Liver (tissue), 3 donors: Measurements from ENCODE around the gene CCDC106.

Source experiments
- EGR1 ChIP-seq, 2 donors: IDR thresholded peaks; 2 replicates each; pipeline ENCODE4 v1.6.1; 2016 to 2018; ENCODE audit warnings: antibody characterized with exemption in 2 of 2, low read depth in 2 of 2
- JUND ChIP-seq, 2 donors: IDR thresholded peaks; 2 replicates each; pipeline ENCODE4 v1.6.1; 2016; ENCODE audit warnings: antibody characterized with exemption in 2 of 2
- RAD21 ChIP-seq, 2 donors: IDR thresholded peaks; 2 replicates each; pipeline ENCODE4 v1.6.1; 2016; ENCODE audit warnings: antibody characterized with exemption in 2 of 2, mild to moderate bottlenecking in 2 of 2
- SP1 ChIP-seq: IDR thresholded peaks from 2 replicates; pipeline ENCODE4 v1.6.1; 2018; ENCODE audit warnings: antibody characterized with exemption, mild to moderate bottlenecking
- TAF1 ChIP-seq: conservative IDR thresholded peaks from 2 replicates; pipeline ENCODE4 v1.6.1; 2016; ENCODE audit warnings: antibody characterized with exemption, mild to moderate bottlenecking
- TF ChIP-seq, protein P1 (sequence below): fragments of 150-350 bp; IDR thresholded peaks from 2 replicates; pipeline ENCODE4 v1.5.1; 2017; ENCODE audit warnings: improper control_type of control experiment, low read depth, low read length; ENCODE audit not compliant: missing input control
- donor health status: healthy.
- donor health status: healthy.

DNA sequence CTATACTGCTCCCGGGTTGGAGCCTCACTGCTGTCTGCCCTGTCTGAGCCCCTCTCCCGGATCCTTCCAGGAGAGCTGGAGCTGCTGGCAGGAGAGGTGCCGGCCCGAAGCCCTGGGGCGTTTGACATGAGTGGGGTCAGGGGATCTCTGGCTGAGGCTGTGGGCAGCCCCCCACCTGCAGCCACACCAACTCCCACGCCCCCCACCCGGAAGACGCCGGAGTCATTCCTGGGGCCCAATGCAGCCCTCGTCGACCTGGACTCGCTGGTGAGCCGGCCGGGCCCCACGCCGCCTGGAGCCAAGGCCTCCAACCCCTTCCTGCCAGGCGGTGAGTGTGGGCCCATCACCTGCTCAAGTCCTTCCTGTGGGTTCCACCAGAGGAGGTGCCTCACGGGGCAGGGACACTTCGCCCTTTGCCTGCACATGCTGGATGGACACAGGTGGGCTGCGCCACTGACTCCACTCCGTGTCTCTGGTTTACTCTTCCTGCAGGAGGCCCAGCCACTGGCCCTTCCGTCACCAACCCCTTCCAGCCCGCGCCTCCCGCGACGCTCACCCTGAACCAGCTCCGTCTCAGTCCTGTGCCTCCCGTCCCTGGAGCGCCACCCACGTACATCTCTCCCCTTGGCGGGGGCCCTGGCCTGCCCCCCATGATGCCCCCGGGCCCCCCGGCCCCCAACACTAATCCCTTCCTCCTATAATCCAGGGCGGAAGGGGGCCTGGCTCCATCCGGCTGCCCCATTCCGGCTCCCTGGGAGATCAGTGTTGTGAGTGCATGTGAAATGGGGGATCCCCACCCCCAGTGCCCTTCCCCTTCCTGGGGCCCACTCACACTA, 46.9 kb downstream of the CCDC106 start:
- TF ChIP-seq, protein P1, sequence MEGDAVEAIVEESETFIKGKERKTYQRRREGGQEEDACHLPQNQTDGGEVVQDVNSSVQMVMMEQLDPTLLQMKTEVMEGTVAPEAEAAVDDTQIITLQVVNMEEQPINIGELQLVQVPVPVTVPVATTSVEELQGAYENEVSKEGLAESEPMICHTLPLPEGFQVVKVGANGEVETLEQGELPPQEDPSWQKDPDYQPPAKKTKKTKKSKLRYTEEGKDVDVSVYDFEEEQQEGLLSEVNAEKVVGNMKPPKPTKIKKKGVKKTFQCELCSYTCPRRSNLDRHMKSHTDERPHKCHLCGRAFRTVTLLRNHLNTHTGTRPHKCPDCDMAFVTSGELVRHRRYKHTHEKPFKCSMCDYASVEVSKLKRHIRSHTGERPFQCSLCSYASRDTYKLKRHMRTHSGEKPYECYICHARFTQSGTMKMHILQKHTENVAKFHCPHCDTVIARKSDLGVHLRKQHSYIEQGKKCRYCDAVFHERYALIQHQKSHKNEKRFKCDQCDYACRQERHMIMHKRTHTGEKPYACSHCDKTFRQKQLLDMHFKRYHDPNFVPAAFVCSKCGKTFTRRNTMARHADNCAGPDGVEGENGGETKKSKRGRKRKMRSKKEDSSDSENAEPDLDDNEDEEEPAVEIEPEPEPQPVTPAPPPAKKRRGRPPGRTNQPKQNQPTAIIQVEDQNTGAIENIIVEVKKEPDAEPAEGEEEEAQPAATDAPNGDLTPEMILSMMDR, result no peak
- no peak for TF ChIP-seq RAD21 (IDR thresholded peaks at IDR 0.05)
- no peak for TF ChIP-seq SP1
- no peak for TF ChIP-seq JUND (IDR thresholded peaks at IDR 0.05)
- TF ChIP-seq TAF1, result no peak
- no peak for TF ChIP-seq EGR1 (IDR thresholded peaks at IDR 0.05; ENCODE audit: low read depth in 2 of 2)
